ENCODE measurements around the gene ZSWIM4.

- peak in 1 of 2 donors; percentile 50 for TF ChIP-seq POLR2A (IDR thresholded peaks at IDR 0.05)
- peak; percentile 95 to 99 (median 98) for TF ChIP-seq CTCF (IDR thresholded peaks at IDR 0.05)
These were observed 66.7 kb downstream of the ZSWIM4 start for GRCh38 chr19:13861714-13862531.
